Skeletal muscle satellite cell (primary cell): ENCODE results near the gene NUTF2.
"Not testable (repeated sequence)": the region's sequence is repeated elsewhere in the genome, so short reads cannot be mapped to it uniquely, and the experiment has no call there.

ENCODE experiments used
- H3K27me3 ChIP-seq: 2 replicates; pipeline ENCODE4 v1.7.0; 2013; ENCODE audit warnings: low read length; ENCODE audit not compliant: control insufficient read depth, insufficient read depth
- H3K36me3 ChIP-seq: 2 replicates; pipeline ENCODE4 v1.7.0; 2013; ENCODE audit warnings: mild to moderate bottlenecking, control low read depth, low read length; ENCODE audit not compliant: insufficient read depth
- H3K4me1 ChIP-seq: 2 replicates; pipeline ENCODE4 v1.7.0; 2013; ENCODE audit warnings: low read length; ENCODE audit not compliant: control insufficient read depth, insufficient read depth
- H3K4me2 ChIP-seq: 2 replicates; pipeline ENCODE4 v1.7.0; 2013; ENCODE audit warnings: mild to moderate bottlenecking, low read length
- H3K4me3 ChIP-seq: 2 replicates; pipeline ENCODE4 v1.7.0; 2013; ENCODE audit warnings: low read length
- H3K9ac ChIP-seq: 2 replicates; pipeline ENCODE4 v1.7.0; 2013; ENCODE audit warnings: mild to moderate bottlenecking, low read depth, low read length, moderate library complexity
- H3K9me3 ChIP-seq: replicated peaks from 2 replicates; pipeline ENCODE4 v1.7.0; 2013; ENCODE audit warnings: mild to moderate bottlenecking, control low read depth, low read length

The NUTF2 gene

DNA sequence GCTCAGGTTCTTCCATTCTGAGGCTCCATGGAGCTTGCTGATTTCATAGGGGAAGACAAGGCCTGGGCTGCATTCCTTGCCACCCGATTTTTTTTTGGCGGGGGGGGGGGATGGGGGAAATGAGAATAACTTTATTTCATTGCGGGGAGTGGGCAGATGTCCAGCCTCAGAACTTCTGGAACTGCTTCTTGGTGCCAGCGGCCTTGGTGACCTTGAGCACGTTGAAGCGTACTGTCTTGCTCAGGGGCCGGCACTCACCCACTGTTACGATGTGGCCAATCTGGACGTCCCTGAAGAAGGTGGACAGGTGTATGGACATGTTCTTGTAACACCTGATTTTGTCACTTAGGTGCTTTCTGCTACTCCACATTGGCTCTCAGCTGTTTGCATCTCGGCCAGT lies 9.1 kb downstream of the NUTF2 start:
- Histone ChIP-seq H3K9me3 (no peaks in the 10 kb centered on the region), H3K9ac (no peak overlapping the region), H3K27me3 (no peaks in the 10 kb centered on the region), H3K4me3 (no peak overlapping the region), H3K4me2 (no peak overlapping the region), H3K36me3 (peaks cover 7% of the 10 kb centered on the region), H3K4me1 (peaks cover 39% of the 10 kb centered on the region)

DNA sequence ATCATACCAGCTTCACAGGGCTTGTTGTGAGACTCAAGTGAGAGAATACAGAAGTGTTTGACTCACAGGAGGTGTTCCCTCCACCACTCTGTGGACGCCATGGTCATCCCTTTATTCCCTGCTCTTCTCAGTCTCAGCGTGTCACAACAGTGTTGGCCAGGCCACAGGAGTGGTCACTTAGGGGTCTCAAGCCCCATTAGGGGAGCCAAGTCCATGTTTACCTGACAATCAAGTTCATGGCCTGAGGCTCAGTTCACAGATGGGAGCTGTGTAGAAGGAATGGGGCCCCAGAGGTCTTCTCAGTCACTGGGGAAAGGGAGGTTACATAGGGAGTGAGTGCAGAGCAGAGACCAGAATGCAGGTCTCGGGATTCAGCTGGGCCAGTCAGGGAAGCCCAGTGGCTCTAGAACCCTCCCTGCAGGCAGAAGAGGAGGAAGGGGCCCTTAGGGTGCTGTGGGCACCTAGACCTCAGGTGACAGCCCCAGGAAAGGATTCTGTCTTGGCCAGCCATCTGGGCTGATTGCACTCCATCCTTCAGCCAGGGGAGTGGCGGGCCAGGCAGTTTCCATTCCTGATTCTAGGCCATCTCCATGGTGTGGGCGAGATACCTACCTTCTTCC lies 10.3 kb downstream of the NUTF2 start:
- H3K27me3 ChIP-seq = no peaks in the 10 kb centered on the region
- peaks cover 51% of the 10 kb centered on the region for H3K4me1 ChIP-seq
- H3K36me3 ChIP-seq = peaks cover 15% of the 10 kb centered on the region
- H3K4me3 ChIP-seq = no peak overlapping the region
- peak overlapping the region; percentile 41 for H3K4me2 ChIP-seq
- no peaks in the 10 kb centered on the region for H3K9me3 ChIP-seq
- H3K9ac ChIP-seq = peak overlapping the region; percentile 63

DNA sequence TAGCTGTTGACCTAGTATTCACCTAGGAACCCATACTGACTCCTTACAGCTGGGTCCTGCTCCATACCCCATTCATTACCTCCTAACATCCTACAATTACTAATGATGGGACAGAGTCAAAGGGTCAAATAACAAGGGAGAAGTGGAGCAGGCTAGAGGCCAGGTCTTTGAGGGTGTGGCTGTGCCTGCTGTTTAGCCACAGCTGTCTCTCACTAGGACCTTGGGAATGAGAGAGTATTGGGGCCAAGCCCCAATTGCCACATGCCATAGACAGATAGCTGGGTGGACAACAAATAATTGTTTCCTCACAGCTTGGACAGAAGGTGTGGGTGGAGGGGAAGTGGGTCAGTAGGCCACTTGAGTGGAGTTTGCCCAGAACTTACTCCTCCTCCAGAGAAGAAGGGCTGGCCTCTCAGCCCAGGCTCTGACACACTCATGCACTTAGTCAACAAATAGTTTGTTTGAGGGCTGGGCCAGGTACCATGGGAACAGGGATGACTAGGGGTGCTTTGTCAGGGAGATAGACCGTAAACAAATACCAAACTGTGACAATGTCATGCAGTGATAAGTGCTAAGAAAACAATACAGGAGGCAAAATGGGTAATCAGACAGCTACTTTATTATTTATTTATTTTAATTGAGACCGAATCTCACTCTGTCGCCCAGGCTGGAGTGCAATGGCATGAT lies 11.0 kb downstream of the NUTF2 start:
- Histone ChIP-seq H3K36me3 (peaks cover 15% of the 10 kb centered on the region), H3K27me3 (no peaks in the 10 kb centered on the region), H3K4me2 (peak overlapping the region; percentile 41), H3K4me1 (peaks cover 57% of the 10 kb centered on the region), H3K9me3 (no peaks in the 10 kb centered on the region), H3K4me3 (no peak overlapping the region), H3K9ac (peak overlapping the region; percentile 83)

DNA sequence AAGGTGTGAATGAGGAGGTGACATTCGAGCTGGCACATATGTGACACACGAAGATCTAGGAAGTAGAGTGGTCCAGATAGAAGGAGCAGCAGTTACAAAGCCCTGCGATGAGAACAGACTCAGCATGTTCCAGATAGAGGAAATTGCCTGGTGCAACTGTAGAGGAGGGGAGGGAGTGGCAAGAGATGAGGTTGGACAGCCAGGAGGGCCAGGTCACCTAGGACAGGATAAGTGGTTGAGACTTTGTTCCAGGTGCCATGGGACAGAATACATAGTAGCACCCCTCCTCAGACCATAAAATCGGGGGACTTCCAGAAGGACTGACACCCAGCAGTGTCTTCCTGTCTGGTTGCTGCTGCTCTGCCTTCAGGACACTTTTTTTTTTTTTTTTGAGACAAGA lies 11.8 kb downstream of the NUTF2 start:
- Histone ChIP-seq H3K4me1 (peaks cover 65% of the 10 kb centered on the region), H3K4me3 (no peak overlapping the region), H3K4me2 (peak overlapping the region; percentile 20), H3K9me3 (no peaks in the 10 kb centered on the region), H3K27me3 (no peaks in the 10 kb centered on the region), H3K9ac (peak overlapping the region; percentile 83), H3K36me3 (peaks cover 15% of the 10 kb centered on the region)

DNA sequence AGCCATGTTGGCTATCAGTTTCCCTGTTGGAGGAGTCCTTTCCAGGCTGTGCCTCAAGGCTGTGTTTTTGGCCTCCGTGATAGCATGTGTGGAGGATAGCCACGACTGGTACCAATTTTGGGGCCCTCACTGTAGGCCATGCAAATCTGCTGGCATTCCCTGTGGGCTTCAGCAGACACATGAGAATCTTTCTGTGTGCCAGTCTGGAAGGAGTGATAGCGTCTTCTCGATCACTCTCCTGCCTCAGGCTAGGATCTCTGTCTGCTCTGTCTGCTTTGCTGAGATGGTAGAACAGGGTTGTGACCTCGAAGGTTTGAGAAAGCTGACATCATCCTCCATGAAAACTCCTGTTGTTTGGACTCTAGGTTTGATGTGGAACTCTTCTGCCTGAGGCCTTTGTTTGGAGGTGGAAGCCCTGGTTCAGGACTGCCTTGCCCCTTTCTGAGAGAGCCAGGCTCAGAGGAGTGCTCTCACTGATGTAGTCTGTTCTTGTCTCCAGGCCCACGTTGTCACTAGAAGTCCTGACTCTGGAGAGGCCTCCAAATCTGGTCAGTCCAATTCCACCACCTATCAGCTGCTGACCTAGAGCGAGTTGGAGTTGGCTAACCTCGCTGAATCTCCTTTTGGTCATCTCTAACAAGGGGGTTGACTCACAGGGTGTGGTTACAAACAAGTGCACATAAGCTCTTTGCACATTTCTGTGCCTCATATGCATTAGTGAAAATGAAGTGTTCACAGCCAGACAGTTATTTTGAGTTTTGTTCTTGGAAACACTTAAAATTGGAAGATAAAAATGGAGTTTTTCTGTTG lies 14.1 kb downstream of the NUTF2 start:
- no peaks in the 10 kb centered on the region for H3K27me3 ChIP-seq
- no peaks in the 10 kb centered on the region for H3K9me3 ChIP-seq
- peak overlapping the region; percentile 45 for H3K9ac ChIP-seq
- peak overlapping the region; percentile 22 for H3K4me2 ChIP-seq
- H3K36me3 ChIP-seq = peaks cover 26% of the 10 kb centered on the region
- H3K4me3 ChIP-seq = no peak overlapping the region
- peaks cover 59% of the 10 kb centered on the region for H3K4me1 ChIP-seq

DNA sequence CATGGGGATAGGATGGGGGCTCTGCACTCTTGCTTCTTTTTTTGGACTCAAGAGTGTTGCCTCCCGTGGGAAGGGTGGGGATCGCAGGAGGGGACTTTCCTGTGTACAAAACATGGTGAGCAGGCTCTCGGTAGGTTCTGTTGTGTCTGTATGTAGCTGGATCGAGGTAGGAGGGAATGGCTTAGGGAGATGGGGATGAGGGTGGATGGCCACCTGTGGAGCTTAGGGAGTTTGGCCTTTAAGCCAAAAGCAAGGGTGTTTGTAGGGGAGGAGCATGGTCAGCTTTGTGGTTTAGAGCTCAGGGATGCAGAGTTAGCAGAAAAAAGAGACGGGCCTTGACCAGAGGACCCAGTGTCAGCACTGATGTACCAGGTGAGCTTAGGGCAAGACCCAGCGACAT lies 15.1 kb downstream of the NUTF2 start:
- Histone ChIP-seq H3K9ac (no peak overlapping the region), H3K4me3 (no peak overlapping the region), H3K4me1 (peaks cover 55% of the 10 kb centered on the region), H3K27me3 (no peaks in the 10 kb centered on the region), H3K36me3 (peaks cover 35% of the 10 kb centered on the region), H3K9me3 (no peaks in the 10 kb centered on the region), H3K4me2 (no peak overlapping the region)

DNA sequence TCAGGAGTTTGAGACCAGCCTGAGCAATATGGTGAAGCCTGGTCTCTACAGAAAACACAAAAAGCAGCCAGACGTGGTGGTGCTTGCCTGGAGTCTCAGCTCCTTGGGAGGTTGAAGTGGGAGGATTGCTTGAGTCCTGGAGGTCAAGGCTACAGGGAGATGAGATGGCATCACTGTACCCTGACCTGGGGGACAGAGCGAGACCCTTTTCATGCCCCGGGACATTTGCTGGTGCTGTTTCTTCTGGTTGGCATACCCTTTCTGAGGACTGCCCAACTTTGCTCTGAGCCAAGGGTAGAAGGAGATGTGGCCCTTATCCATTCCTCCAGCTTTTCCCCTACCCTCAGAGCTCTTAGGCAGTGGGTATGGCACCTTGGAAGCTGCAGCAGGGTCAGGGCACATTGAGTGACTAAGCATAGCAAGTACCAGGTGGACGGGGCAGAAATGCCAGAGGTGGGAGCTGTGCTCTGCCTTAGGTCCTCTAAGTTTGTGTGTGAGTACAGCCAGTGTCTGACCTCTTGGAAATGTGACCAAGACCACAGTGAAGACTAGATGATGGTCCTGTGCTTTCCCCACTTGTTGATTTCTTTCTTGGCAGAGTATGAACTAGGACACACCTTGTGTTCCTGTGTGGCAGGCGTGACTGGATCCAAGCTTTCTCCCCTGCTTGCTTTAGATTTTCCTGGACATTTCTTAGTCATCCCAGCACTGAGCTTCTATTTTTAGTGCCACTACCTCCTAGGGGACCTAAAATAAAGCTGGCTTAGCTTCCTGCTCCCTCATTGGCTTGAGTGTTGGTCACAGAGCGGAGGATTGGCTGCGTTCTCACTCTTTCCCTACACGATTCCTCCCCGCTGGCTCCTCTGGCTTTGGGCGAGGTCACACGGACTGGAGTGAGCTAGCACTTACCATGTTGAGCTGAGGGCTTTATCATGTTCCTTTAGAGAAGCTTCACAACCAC lies 16.2 kb downstream of the NUTF2 start:
- peak overlapping the region; percentile 49 for H3K9ac ChIP-seq
- peak overlapping the region; percentile 64 for H3K4me2 ChIP-seq
- H3K9me3 ChIP-seq = no peaks in the 10 kb centered on the region
- H3K36me3 ChIP-seq = peaks cover 41% of the 10 kb centered on the region
- H3K4me1 ChIP-seq = peaks cover 46% of the 10 kb centered on the region
- H3K27me3 ChIP-seq = no peaks in the 10 kb centered on the region
- H3K4me3 ChIP-seq = peak overlapping the region; percentile 35

DNA sequence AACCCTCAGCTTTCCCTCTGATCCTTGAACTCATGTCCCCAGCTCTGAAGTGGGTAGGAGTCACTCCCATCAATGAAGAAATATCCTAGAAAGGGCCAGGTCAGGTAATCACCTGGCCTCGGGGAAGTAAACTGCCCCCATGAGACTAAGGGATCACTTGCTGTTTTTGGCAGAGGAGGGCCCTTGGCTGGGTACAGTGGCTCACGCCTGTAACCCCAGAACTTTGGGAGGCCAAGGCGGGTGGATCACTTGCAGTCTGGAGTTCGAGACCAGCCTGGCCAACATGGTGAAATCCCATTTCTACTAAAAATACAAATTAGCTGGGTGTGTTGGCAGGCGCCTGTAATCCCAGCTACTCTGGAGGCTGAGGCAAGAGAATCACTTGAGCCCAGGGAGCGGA lies 17.3 kb downstream of the NUTF2 start:
- H3K36me3 ChIP-seq = peaks cover 52% of the 10 kb centered on the region
- not testable (repeated sequence) for H3K9me3 ChIP-seq, H3K9ac ChIP-seq, H3K4me3 ChIP-seq, H3K27me3 ChIP-seq, H3K4me2 ChIP-seq
- H3K4me1 ChIP-seq = peaks cover 36% of the 10 kb centered on the region

DNA sequence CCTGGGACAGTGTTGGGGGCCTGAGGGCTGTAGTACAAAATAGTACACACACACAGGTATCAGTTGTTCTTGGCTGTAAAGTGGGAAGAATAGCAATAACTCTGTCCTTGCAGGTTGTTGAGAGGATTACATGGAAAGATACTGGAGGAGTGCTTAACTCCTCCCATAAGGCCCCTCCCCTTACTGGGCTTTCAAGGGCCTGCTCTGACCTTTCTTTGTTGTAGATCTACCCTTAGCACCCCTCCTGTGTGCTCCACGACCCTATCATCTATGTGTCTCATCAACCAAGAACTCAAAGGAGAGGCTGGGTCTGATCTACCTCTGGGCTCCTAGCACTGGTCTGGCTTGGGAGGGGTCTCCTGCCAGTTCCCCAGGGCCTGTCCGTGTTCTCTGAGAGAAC lies 17.9 kb downstream of the NUTF2 start:
- Histone ChIP-seq H3K36me3 (peaks cover 55% of the 10 kb centered on the region), H3K4me1 (peaks cover 36% of the 10 kb centered on the region)

DNA sequence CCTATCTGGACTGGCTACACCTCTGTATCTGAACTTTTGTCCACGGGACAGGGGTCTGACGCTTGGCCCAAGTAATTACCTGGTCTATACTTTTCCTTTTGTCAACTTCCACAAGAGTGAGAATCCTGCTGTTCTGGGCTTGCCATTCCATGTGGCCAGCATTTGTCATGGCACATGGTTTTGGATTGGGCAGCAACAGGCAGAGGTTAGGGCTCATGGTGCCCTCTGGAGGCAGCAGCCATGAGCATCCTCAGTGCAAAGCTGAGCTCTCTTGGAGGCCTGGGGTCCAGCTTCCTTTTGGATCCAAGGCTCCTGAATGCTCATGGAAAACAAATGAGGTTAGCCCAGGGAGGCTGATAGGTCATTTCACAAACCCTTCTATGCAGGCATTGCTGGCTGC lies 18.6 kb downstream of the NUTF2 start:
- H3K4me2 ChIP-seq = no peak overlapping the region
- no peak overlapping the region for H3K9ac ChIP-seq
- H3K4me1 ChIP-seq = peaks cover 35% of the 10 kb centered on the region
- no peaks in the 10 kb centered on the region for H3K9me3 ChIP-seq
- H3K4me3 ChIP-seq = no peak overlapping the region
- H3K27me3 ChIP-seq = no peaks in the 10 kb centered on the region
- H3K36me3 ChIP-seq = peaks cover 60% of the 10 kb centered on the region

More for the DNA sequence above, 17.9 kb downstream of the NUTF2 start:
- Histone ChIP-seq H3K27me3 (no peaks in the 10 kb centered on the region), H3K9ac (no peak overlapping the region), H3K4me3 (no peak overlapping the region), H3K4me2 (no peak overlapping the region), H3K9me3 (no peaks in the 10 kb centered on the region)

DNA sequence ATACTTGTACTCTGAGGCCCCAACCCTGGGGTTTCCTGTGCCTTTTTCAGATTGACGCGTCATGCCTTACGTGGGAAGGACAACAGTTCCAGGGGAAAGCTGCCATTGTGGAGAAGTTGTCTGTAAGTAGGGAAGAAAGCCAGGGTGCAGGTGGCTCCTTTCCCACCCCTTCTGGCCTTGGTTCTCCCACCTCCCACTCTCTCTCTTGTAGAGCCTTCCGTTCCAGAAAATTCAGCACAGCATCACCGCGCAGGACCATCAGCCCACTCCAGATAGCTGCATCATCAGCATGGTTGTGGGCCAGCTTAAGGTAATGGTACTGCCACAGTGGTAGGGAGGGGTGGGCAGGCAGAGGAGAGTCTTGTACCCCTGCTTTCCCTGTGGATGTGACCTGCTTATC lies 21.6 kb downstream of the NUTF2 start:
- peaks cover 59% of the 10 kb centered on the region for H3K36me3 ChIP-seq
- H3K4me2 ChIP-seq = no peak overlapping the region
- H3K4me3 ChIP-seq = no peak overlapping the region

More for the DNA sequence above, 21.6 kb downstream of the NUTF2 start:
- Histone ChIP-seq H3K4me1 (peaks cover 10% of the 10 kb centered on the region), H3K9ac (no peak overlapping the region), H3K27me3 (no peaks in the 10 kb centered on the region), H3K9me3 (no peaks in the 10 kb centered on the region)
